HEK293T (cell line): ENCODE results near the gene PPFIBP1.
"Not testable (repeated sequence)": the region's sequence is repeated elsewhere in the genome, so short reads cannot be mapped to it uniquely, and the experiment has no call there.

ENCODE experiments used
- CTCF ChIA-PET: fragments of 350-600 bp; formaldehyde crosslinking; extraction: SDS; loops from one replicate; lab custom pipeline; 2021; ENCODE audit warnings: antibody characterized with exemption, inconsistent platforms; lab: Yijun Ruan, JAX
- POLR2A ChIA-PET: fragments of 350-600 bp; formaldehyde crosslinking; extraction: SDS; loops from one replicate; lab custom pipeline; 2020; ENCODE audit warnings: antibody characterized with exemption, inconsistent platforms; lab: Yijun Ruan, JAX
- DNase-seq: peaks from one replicate; pipeline ENCODE4 v3.0.0; 2012; ENCODE audit warnings: mixed read lengths; ENCODE audit errors: extremely low spot score
- ARNT ChIP-seq: fragments of 450-650 bp; IDR thresholded peaks from 2 replicates; pipeline ENCODE4 v1.6.1; 2017; ENCODE audit warnings: mild to moderate bottlenecking
- BHLHE40 ChIP-seq: fragments of 450-650 bp; IDR thresholded peaks from 2 replicates; pipeline ENCODE4 v1.6.1; 2016; ENCODE audit warnings: mild to moderate bottlenecking, moderate library complexity, borderline replicate concordance
- CTBP1 ChIP-seq: fragments of 450-650 bp; IDR thresholded peaks from 2 replicates; pipeline ENCODE4 v1.6.1; 2016; ENCODE audit warnings: borderline replicate concordance
- ELF4 ChIP-seq: fragments of 450-650 bp; IDR thresholded peaks from 2 replicates; pipeline ENCODE4 v1.6.1; 2017; ENCODE audit warnings: antibody characterized with exemption
- FOXA1 ChIP-seq: fragments of 450-650 bp; IDR thresholded peaks from 2 replicates; pipeline ENCODE4 v1.6.1; 2016; ENCODE audit warnings: mild to moderate bottlenecking
- FOXK2 ChIP-seq: fragments of 450-650 bp; IDR thresholded peaks from 2 replicates; pipeline ENCODE4 v1.6.1; 2016; ENCODE audit warnings: mild to moderate bottlenecking
- FOXM1 ChIP-seq: fragments of 450-650 bp; IDR thresholded peaks from 2 replicates; pipeline ENCODE4 v1.6.1; 2017; ENCODE audit warnings: mild to moderate bottlenecking, borderline replicate concordance
- HDGF ChIP-seq: fragments of 450-650 bp; IDR thresholded peaks from 2 replicates; pipeline ENCODE4 v1.6.1; 2017; ENCODE audit warnings: antibody characterized with exemption, borderline replicate concordance
- L3MBTL2 ChIP-seq: fragments of 450-650 bp; conservative IDR thresholded peaks from 2 replicates; pipeline ENCODE4 v1.6.1; 2016; ENCODE audit warnings: mild to moderate bottlenecking
- LEF1 ChIP-seq: fragments of 450-650 bp; IDR thresholded peaks from 2 replicates; pipeline ENCODE4 v1.6.1; 2017; ENCODE audit warnings: mild to moderate bottlenecking, borderline replicate concordance
- NFRKB ChIP-seq: fragments of 450-650 bp; IDR thresholded peaks from 2 replicates; pipeline ENCODE4 v1.6.1; 2016; ENCODE audit warnings: mild to moderate bottlenecking, moderate library complexity
- SP1 ChIP-seq: fragments of 450-650 bp; IDR thresholded peaks from 2 replicates; pipeline ENCODE4 v1.6.1; 2017
- SUZ12 ChIP-seq: fragments of 450-650 bp; IDR thresholded peaks from 2 replicates; pipeline ENCODE4 v1.6.1; 2016; ENCODE audit warnings: mild to moderate bottlenecking
- TARDBP ChIP-seq: fragments of 450-650 bp; IDR thresholded peaks from 2 replicates; pipeline ENCODE4 v1.6.1; 2016
- ZNF384 ChIP-seq: fragments of 450-650 bp; IDR thresholded peaks from 2 replicates; pipeline ENCODE4 v1.6.1; 2016
- TF ChIP-seq, protein P1 (sequence below): fragments of 450-650 bp; IDR thresholded peaks from 2 replicates; pipeline ENCODE4 v1.6.1; 2016

Gene PPFIBP1

DNA sequence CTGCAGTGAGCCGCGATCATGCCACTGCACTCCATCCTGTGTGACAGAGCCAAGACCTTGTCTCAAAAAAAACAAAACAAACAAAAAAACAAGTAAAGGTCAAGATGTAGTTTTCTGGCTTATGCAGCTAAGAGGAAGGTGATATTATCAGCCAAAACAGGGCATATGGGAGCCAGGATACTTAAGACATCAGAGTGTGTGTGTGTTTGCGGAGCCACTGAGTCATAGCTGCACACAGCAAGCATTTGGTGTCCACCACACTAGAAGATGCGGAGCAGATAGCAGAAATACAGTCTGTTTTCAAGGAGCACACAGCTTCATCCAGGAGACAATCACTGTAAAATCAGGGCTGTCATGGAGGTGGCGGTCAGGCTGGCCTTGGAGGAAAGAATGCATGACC is 99.6 kb downstream of the PPFIBP1 start:
- POLR2A ChIA-PET: no interaction called here
- DNase-seq: no peak
- CTCF ChIA-PET: interaction anchor here (0.6 kb wide), 1 partner anchor 84 kb away, joined by 3 read pairs; no protein-coding TSS in a partner anchor
- TF ChIP-seq ELF4 (no peak), NFRKB (no peak), BHLHE40 (no peak), FOXA1 (no peak), HDGF (no peak), ZNF384 (no peak), LEF1 (no peak), SP1 (no peak), FOXM1 (no peak), SUZ12 (no peak), L3MBTL2 (no peak), FOXK2 (no peak), TARDBP (no peak)
- TF ChIP-seq, protein P1, sequence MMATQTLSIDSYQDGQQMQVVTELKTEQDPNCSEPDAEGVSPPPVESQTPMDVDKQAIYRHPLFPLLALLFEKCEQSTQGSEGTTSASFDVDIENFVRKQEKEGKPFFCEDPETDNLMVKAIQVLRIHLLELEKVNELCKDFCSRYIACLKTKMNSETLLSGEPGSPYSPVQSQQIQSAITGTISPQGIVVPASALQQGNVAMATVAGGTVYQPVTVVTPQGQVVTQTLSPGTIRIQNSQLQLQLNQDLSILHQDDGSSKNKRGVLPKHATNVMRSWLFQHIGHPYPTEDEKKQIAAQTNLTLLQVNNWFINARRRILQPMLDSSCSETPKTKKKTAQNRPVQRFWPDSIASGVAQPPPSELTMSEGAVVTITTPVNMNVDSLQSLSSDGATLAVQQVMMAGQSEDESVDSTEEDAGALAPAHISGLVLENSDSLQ: no peak

DNA sequence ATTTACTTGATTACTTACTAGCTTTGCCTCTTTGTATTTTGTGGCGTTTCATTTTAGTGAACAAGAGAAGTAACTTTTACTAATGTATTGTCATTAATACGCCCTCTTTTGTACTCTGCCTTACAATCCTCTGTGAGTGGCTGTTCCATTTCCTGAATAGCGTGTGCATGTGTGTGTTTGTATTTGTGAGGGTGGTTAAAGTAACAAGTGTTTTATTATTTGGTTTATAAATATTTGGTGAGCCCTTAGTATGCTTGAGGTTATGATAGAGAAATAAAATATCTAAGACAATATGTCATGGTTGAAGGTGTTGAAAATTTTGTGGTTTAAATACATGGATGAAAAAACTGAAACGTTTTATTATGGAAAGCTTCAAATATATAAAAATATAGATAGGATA is 100.6 kb downstream of the PPFIBP1 start:
- ChIA-PET POLR2A (no interaction called here), CTCF (no interaction called here)
- DNase-seq: no peak
- TF ChIP-seq, protein P1: no peak
- TF ChIP-seq LEF1: no peak
- no peak for TF ChIP-seq NFRKB
- TF ChIP-seq CTBP1: no peak
- no peak for TF ChIP-seq ZNF384
- TF ChIP-seq ELF4: no peak
- no peak for TF ChIP-seq L3MBTL2
- TF ChIP-seq HDGF: no peak
- TF ChIP-seq SP1: no peak
- no peak for TF ChIP-seq FOXM1
- no peak for TF ChIP-seq FOXA1
- TF ChIP-seq TARDBP: no peak
- no peak for TF ChIP-seq FOXK2
- TF ChIP-seq SUZ12: no peak
- TF ChIP-seq ARNT: no peak
- TF ChIP-seq BHLHE40: no peak

DNA sequence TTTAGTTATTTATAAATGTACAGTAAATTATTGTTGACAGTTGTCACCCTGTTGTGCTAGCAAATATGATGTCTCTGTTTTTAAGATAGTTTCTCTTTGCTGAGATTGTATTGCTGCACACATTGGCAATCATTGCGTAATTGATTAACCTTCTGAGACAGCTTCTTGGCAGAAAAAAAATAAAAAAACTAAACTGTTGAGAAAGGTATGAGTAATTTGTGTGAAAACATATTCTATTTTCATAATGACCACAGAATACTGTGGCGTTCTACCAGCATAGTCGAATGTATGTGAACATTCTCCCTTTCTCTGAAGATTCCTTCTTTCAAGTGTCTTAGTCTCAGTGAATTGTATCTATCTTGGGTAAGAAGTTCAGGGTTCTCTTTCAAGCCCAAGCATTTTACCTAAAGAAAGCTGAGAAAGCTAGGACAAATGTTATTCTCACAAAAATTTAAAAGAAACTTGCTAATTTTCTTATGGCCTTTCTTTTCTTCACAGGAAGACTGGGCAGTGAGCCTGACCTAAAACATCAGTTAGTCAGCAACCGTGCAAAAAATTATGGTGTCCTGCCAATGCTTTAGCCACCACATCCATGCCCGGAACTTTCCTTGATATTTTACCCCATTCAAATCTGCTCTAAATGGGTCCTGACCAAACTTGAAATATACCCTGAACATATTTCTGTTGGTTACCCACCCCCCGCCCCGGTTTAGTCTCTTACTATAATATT is 103.3 kb downstream of the PPFIBP1 start:
- POLR2A ChIA-PET: no interaction called here
- CTCF ChIA-PET: interaction anchor here (0.6 kb wide), 3 partner anchors 19 to 233 kb away, joined by 3 read pairs; no protein-coding TSS in a partner anchor
- TF ChIP-seq HDGF (no peak), FOXM1 (no peak), NFRKB (no peak), TARDBP (no peak), FOXK2 (no peak), ZNF384 (no peak), BHLHE40 (no peak), SUZ12 (no peak), LEF1 (no peak), FOXA1 (no peak), ELF4 (no peak), ARNT (no peak), L3MBTL2 (no peak), CTBP1 (no peak), SP1 (no peak)
- TF ChIP-seq, protein P1: no peak
- no peak for DNase-seq

DNA sequence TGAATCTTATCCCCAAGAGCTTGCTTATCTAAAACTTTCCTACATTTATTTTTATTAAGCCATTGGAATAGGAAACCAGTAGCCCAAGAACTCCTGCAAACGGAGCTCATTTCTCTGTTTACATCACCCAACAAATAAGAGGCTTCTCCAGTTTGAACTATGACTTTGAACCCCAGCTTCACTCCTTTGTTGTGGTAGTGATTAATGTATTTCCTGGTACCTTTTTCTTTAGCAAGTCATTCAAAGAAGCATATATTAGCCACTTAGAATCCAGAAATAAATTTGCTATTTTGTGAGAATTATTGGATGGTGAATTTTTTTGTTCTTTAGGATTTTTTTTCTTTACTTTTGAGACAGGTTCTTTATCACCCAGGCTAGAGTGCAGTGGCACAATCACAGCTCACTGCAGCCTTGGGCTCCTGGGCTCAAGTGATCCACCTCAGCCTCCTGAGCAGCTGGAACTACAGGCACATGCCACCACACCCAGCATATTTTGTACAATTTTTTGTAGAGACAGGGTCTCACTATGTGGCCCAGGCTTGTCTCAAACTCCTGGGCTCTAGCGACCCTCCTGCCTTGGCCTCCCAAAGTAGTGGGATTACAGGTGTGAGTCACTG is 104.0 kb downstream of the PPFIBP1 start:
- POLR2A ChIA-PET, DNase-seq: not testable (repeated sequence)
- CTCF ChIA-PET: interaction anchor here (0.6 kb wide), 3 partner anchors 19 to 233 kb away, joined by 3 read pairs; no protein-coding TSS in a partner anchor

DNA sequence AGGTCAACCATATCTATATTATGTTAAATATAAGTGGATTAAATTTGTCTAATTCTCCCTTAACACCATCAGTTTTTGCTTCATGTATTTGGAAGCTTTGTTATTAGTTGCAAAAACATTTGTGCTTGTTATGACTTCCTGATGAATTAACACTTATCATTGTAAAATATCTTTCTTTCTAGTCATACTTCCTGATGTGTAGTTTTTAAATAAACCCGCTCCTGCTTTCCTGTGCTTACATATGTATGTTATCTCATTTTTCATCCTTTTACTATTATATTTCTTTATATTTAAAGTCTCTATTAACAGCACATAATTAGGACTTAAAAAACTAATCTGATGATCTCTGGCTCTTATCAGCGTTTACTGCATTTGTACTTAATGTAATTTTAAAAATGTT is 106.2 kb downstream of the PPFIBP1 start:
- DNase-seq, CTCF ChIA-PET, POLR2A ChIA-PET: not testable (repeated sequence)

DNA sequence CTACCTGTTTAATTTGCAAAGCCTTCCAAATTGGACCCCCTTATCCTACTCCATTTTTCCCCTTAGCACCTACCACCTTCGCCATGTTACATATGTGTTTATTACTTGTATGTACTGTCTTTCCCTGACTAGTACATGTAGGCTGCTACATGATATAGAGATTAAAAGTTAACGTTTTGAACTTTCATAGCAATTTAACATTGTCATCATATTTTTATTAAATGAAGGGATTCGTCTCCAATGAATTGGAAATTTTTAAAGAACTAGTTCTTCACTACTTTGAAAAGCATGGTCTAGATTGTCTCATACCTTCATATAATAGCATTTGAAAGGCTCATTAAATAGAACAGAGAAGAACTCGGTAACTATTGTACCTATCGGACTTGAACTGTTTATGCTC is 107.4 kb downstream of the PPFIBP1 start:
- POLR2A ChIA-PET: no interaction called here
- no peak for DNase-seq
- CTCF ChIA-PET: no interaction called here
- no peak for TF ChIP-seq L3MBTL2
- no peak for TF ChIP-seq LEF1
- no peak for TF ChIP-seq SUZ12
- no peak for TF ChIP-seq HDGF
- TF ChIP-seq ZNF384: no peak
- TF ChIP-seq ELF4: no peak
- TF ChIP-seq ARNT: no peak
- no peak for TF ChIP-seq CTBP1
- TF ChIP-seq TARDBP: no peak
- TF ChIP-seq BHLHE40: no peak
- TF ChIP-seq, protein P1: no peak
- no peak for TF ChIP-seq SP1
- TF ChIP-seq FOXA1: no peak
- TF ChIP-seq NFRKB: no peak
- TF ChIP-seq FOXK2: no peak
- no peak for TF ChIP-seq FOXM1
